Pulmonary artery endothelial cell (primary cell): Measurements from ENCODE around the gene RFTN1. TPM values are rescaled to one million over a fixed set of nuclear protein-coding genes. Genes with fewer than 3 reads are reported as not detected.

Experiments
- DNase-seq: peaks from one replicate; pipeline ENCODE4 v3.0.0-alpha.2; 2011; ENCODE audit warnings: low read depth, low spot score
- total RNA-seq: library from RNA; depleted of rRNA; stranded (reverse); fragments of >200 nt; gene quantifications from 2 replicates; pipeline ENCODE4 v1.2.3, GENCODE V29; 2014

RFTN1 gene
- total RNA-seq, 1 donor from 2014 or later = 30.1 TPM

DNA sequence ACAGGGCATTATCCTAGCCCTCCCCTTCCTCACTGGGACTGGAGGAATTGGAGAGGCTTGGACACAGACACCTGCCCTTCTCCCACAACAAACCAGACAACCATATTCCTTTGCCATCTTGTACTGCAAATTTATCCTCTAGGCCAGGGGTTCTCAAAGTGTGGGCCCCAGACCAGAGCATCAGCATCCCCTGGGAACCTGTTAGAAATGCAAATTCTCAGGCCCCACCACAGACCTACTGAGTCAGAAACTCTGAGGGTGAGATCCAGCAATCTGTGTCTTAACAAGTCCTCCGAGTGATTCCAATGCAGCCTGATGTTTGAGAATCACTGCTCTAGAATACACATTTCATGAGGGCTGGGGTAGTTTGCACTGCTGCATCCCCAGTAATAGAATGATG is 133.1 kb downstream of the RFTN1 start:
- DNase-seq = no peak

DNA sequence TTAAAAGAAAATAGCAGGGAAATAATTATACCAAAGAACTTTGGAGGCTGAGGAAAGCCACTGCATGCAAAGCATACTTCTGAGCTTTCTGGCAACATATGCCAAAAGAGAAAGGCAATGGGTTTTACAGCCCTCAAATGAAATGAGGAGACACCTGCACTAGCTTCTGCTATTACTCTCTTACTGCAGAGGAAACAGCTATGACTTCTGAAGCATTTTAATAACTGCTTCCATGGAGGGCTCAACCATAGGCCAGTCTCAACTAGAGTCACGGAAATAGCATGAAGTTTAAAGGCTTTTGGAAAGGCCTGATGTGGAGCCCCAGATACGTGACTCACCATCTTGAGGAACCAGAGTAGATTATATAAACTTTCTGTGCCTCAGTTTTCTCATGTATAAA is 133.7 kb downstream of the RFTN1 start:
- DNase-seq = no peak

DNA sequence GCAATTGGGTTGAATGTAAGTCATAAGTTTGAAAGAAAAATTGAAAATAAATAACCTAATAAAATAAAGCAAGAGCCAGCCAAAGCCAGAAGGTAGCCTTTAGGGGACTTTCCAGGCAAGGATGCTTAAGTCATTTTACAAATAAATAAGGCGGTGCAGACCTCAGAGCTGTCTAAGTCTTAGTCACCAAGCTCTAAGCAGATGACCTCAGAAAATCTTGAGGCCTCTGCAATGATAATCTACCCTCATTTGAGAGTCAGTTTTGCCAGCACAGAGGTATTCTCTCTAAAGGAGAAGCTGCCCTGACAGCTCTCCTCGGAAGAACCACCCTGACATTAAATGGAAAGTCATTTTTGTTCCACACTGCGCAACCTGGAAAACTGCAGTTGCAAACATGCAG is 134.6 kb downstream of the RFTN1 start:
- DNase-seq = no peak

DNA sequence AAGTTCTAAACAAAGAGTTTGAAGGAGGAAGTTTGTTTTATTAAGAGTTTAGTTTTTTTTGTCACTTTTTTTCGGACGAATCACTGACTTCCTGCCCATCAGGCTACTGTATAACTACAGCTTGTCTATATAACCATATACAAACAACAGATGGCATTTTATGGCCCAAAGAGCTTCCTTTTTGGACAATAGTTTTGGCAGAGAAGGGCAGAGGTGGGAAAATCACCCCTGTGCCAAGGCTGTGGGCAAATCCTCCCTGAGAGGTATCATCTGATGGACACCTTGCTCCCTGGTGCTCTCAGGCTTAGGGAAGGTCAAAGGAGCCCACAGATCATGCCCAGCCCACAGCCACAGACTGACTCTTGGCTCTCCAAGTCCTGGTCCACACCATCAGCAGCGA is 135.1 kb downstream of the RFTN1 start:
- DNase-seq = no peak

DNA sequence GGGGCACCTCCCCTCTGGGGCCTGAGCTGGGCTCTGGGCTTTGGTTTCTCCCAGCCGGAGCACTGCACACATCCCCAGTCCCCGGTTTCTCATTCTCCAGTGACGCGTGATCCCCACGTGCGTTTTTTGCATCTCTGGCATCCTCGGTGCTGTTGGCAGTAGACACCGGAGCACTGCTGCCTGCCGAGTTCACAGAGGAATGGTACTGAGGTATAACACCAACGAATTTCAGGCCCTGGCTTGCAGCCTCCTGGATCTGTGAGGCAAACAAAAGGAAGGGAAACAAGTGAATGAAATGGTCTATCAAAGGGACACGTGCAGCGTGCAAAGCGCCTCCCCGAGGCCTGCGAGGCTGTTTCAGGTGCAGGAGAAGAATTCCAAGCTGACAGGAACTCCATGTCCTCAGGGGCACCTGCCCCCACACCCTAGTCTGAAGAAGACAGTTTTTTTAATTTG is 135.6 kb downstream of the RFTN1 start:
- no peak for DNase-seq

DNA sequence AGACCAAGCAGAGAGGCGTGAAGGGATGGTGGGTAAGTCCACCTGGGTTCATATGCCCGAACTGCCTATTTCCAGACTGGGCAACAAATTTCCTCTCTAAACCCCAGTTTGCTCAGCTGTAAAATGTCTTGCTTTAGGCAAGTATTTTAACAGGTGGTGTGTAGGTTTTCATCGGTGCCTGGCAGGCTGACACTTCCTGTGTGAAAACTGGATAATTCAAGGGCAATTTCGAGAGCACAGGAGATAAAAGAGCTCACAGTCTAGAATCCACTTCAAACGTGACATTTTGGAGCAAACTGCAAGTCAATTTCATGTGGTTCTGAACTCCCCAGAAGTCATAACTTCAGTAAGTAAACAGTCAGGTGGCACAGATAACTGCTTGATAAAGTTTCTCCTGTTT is 136.3 kb downstream of the RFTN1 start:
- no peak for DNase-seq

DNA sequence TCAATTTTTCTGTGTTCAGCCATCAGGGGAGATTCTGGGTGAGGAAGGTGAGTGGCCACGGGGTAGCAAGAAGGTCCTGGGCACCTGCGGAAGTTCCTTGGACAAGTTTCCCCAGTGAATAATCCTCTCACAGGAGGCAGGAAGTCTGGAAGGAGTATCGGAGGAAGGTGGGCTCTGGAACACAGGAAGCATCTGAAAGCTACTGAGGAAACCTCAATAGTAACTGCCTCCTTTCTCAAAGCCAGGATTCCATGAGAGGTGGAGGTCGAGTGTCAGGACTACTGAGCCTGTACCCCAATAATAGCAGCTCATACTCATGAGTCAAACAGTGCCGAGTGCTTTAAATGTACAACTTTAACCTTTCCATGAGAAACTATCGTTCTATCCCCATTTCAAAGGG is 137.6 kb downstream of the RFTN1 start:
- DNase-seq = no peak

DNA sequence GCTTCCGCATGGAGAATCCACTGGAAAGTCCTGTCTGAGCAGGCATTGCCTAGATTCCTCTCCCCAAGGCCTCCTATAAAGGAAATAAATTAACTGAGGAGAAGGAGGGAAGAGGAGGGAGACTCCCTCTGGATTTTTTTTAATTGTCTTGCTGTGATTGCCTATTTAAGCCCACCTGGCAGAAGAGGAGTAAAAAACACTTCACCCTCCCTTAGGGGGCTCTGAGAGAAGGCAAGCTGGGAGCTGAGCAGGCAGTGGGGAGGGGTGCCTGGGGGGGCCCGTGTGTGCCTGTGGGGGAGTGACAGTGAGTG is 138.6 kb downstream of the RFTN1 start:
- DNase-seq = no peak

DNA sequence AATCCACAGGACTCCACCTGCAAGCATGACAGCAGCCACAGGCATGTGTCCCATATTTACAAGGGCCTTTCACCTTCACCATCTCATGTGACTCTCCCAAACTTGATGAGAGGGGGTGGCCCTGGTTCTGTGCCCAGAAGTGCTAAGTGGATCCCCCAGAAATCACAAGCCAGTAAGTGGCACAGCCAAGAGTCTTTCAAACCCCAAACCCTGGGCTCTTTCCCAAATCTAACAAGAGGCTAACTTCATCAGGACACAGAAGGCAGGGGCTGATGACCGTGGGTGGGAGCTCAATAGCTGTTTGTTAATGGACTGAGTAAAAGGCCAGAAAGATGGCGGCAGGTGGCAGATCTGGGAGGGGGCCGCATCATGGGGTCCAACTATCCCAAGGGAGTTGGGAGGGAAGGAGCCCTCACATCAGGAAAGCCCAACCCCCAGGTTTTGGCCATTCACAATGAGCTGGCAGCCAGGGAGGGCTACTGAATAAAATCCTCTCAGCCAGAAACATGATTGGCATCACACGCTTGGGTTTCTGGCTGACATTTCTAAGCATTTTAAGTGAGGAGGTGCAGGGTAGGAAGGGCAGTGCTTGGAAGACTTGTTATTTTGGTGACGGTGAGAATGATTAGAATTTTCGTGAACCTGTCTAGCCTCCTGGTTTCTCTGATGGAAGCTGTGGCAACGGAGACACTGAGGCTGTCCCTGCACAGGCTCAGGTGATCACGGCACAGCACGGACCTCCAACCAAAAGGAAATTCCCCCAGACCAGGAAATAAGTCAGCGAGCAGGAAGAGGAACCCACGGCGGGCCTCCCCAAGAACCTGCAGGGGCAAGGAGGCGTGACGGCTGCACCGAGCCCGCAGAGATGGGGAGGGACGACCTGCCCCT is 139.2 kb downstream of the RFTN1 start:
- no peak for DNase-seq

DNA sequence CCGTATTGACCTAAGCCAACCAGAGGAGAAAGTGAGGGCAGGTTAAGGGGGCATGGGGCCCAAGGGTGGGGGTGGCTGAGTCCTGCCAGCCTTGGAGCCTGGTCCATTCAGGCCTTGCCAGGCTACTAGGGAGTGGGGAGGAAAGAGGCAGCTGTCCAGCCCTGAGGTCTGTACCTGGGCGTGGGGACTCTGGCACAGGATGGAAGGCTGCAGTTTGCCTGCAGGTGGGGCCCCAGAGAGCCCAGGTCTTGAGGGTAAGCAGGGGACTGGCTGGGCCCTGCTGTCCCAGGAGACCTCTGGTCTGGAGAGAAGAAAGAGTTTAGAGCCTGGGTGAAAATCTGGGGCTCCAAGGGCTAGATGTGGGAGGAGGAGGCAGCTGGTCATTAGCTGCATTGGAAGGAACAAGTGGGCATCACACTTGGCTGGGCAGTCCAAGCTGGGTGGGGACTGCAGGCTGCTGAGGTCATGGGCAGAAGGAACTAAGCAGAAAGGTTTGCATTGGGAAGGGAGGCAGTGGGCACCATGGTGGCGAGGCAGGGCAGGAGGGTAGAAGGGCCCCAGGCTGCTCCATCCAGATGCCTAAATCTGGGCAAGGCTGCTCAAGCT is 140.1 kb downstream of the RFTN1 start:
- no peak for DNase-seq

DNA sequence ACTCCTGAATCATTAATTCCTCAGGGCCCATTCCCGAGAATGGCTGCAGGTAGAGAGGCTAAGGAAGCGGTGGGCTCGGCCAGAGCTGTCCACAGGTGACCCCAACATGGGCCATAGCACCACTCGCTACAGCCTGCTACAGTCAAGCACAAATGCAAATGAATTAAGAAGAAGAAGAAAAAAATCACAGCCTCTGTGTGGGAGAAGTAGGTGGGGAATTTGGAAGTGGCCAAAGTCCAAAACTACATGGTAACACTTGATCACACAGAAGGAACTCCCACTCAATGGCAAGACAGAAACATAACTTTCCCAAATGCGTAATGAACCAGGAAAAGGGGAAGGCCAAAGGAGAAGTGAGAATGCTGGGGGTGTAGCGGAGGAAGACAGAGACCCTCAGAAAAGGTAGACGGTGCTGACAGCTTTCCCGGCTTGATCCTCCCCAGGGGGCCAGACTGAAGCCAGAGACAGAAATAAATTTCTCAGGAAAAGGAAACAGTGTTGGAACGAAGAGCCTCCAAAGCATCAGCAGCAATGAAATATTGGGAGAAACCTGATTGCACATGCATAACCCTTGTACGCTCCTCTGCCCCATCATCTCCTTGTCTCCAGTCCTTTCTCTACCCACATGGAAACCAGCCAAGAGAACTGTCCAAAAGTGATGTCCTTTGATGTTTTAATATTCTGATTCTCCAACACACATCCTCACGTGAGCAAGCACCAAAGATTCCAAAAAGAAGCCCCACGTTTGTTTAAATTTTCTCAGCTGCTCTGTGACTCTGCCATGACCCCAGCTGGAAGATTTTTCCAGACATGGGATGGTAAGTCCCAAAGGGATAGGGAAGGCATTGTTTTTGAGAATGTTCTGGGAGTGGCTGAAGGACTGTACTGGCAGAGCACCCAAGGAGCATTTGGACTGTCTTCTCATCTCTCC is 140.9 kb downstream of the RFTN1 start:
- DNase-seq = no peak

DNA sequence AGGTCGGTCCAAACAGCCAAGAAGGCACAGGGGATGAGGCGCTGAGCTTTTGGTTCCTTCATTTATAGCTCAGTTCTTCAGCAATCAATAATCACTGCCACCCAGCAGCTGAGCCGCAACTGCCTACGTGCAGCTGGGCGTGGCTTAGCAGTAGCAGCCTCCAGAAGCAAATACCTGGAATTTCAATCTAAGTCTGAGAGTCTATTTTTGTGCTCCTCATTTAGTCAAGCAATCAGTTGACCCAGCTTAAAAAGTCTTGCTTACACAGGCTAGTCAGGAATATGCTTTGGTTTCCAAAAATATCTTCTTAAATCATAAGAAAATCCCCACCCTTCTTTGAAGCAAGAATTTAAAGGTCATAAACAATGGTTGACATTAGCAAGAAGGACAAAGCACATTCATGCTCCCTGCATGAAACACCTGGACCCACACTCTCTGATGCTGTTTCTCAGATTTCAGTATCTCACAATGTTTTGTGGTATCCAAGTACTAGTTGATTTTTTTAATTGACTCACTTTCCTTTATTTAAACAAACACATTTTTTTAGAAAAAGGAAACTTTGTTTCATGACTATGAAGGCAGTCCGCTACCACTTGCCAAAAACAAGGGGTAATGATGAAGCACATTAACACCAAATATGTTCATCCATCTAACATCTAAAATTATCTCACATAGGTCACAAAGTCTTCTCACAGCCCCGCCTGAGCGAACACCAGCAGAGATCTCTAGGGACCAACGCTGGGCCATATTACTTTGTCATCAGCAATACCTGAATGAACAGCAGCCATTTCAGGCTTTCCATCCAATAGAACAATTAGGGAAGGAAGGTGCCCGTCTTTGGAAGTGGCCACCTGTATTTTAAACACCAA is 142.4 kb downstream of the RFTN1 start:
- no peak for DNase-seq

DNA sequence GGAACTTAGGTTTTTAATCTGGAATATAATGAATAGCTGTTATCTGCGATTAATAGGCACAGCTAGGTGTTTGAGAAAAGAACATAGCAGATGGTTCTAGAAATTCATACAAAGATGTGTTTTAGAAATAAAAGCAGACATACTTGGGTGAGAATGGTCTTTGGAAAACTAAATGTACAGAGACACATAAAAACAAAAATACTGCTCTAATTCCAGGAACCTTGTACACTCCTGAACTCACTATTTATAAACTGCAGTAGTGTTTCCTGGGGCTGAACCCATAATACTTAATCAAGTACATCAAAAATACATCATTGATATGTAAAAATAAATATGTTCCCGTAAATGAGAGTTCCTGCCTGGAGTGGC is 143.0 kb downstream of the RFTN1 start:
- DNase-seq = no peak

DNA sequence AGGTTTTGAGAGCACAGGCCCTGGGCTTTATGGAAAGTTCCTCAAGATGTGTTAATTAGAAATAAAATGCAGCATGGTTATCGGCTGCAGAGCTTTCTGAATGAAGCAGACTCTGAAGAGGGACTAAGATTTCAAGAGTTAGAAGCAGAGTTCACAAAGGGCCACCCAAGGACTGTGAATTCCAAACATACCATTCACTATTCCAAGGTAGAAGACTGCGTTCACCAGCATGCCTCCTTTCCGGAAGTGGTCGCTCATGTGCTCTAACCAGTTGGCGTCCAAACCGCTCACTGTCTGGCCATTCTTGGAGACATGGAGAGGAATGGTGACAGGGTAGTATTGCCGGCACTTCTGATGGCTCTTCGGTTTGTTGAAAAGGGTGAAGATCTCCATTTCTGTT is 143.6 kb downstream of the RFTN1 start:
- no peak for DNase-seq

DNA sequence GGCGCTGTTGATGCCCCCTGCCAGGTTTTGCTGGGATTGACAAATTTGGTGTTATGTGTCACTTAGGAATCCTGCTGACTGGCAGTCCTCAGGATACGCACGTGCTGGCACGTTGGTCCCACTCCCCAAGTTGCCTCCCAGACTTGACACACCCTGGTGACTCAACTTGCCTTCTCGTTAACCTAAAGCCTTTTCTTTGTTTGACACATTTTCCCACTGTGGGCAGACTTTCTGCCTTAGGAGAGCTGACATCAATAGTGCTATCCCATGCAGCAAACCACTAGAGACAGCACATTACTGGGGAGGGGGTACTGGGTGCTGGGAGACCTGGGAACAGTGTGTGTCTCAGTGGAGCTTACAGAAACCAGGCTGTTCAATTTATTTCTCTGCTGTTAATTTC is 144.2 kb downstream of the RFTN1 start:
- no peak for DNase-seq

DNA sequence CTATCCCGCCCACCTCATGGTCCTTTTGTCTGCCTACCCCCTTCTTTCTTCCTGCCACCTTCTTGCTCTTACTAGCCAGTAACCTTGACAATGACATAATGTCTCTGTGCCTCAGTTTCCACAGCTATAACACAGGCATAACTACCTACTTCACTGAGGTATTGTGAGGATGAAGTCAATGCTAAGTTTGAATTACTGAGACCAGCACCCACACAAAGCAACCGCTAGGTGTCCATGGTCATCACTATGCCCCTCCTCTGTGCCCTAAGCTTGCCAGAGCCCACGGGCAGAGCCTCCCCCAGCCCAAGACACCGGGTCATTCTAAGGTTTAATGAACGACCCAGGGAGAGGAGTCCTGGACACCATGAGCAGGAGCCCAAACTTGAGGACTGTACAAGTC is 146.9 kb downstream of the RFTN1 start:
- no peak for DNase-seq

DNA sequence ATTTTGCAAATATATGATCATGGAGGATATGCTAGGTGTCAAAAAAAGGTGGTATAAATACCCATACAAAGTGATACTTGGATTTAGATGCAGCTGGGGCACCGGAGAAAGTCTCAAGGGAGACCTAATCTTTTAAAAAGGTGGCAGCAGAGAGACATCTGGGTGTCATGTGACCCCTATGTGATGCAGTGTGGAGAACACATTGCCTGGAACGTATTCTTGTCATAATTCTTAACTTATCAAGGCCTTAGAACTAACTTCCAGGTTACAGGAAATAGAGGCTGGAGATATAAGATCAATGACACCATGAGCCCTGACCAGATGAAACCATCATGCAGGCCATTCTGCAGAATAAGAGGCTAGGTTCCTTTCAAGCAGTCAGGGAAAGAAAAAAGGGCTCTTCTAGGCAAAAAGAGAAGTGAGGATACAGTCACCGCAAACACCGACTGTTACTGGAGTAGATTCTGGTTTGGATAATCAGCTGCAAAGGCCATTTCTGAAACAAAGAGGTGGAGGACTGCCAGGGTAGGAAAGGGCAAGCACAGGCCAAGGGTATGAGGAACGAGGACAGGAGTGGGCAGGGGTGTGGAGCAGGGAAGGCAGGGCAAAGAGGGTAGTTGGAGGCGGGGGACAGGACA is 147.9 kb downstream of the RFTN1 start:
- no peak for DNase-seq

DNA sequence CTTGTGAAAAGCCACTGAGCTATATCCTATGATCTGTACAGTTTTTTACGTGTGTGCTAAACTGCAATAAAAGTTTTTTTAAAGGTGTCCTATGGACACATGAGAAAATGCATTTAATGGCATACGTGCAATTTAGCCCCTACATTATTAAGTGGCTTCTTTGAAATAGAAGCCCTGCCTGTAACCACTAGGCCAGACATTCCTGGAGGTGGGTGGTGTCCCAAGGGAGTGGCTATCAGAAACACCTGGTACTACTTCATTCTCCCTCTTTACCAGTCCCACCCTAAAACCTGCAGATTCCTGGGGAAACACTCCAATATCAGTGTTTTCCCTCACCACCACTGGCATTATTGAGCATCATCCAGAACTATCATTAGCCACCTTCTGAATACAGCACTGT is 148.5 kb downstream of the RFTN1 start:
- no peak for DNase-seq

DNA sequence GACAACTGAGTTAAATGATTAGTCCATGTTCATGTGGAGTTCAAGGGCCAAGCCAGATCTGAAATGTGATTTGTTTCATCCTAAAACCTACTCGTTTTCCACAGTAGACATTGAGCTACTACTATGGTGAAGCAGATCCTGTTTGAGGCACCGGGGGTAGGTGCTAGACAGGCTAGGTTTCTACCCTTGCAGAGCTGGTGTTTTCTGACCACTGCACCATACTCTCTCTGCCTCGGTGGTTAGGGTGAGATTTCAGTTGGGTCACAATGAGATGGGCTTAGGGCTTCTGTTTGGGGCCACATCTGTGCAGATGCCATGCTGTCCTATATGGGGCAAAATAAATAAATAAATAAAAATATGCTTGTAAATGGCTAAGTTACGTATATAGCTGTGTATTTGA is 149.2 kb downstream of the RFTN1 start:
- DNase-seq = no peak

DNA sequence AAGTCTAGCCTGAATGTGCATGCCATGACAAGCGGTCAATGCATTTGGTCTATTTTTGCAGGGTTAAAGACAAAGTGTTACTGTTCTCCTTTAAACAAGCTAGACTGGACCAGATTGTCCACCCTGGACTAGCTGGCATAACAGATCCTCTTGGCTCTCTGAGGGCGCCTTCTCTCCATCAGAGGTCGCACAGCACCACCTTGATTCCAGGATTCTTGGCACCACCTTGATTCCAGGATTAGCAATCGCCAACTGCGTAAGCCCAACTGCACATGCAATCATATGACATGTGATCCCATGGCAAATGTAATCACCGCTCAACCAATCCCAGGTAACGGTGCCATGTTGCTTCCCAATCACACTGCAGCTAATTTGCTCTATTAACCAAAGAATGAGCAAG is 149.9 kb downstream of the RFTN1 start:
- no peak for DNase-seq

DNA sequence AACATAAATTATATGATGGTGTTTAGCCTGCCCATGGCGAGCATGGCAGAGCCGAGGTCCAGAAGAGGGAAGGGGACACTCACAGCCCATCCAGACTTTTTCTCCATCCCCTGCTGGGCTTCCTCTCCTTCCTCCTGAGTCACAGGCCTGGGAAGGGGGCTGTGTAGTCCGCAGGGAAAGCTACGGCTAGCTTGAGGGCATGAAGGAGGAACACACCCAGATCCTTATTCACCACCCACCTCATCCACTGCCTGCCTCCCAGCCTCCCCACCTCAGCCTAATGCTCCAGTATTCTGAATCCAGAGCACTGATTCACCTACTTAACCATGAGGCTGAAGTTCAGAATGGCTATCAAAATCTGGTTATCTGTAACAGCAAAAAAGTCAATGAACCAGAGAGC is 150.7 kb downstream of the RFTN1 start:
- no peak for DNase-seq
